ENCODE data around the gene DHRS12. TPM values are rescaled to one million over a fixed set of nuclear protein-coding genes. Genes with fewer than 3 reads are reported as not detected.
A peak's percentile ranks its signal among the peaks of the same experiment; 100 is the strongest.

DHRS12 gene
- polyA plus RNA-seq, 3 donors: 18.5 to 22.3 (median 19.2) TPM

DNA sequence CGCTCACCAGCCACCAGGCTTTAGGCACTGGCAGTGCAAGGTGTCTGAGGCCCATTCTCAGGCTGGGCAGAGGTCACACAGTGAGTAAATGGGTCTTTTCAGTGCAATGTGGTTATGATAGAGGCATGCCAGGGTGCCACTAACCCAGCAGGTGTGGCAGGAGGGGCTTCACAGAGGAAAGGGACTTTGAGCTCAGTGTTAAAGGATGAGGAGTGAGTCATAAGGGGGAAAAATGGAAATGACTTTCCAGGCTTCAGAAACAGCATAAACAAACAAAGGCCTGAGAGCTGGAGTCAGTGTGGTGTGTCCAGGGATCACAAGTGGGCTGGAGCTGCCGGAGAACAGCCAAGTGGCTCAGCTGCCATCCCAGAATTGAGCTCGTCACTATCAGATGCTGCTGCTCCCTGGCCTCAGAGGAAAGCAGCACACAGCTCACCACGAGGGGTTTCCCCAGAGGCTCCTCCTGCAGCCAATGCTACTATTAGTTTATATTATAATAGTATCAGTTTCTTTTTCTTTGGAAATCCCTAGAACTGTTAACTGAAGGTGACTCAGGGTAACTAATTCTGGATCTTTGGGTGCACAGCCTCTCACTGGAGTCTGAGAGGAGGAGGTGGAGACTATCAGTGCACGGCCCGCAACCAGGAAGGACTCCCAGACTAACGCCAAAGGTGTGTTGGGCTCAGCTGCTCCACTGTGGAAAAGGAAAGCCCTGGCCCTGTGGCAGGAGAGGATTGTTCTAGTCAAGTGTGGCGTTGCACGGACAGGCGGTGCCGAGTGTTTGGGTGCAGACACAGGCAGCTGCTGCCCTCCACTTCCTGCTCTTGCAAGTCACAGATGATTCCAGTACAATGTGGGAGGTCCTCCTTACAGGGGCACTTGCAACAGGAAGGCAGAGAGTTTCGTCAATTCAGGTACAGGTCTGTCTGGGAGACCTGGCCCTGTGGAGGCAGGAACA, 39.5 kb downstream of the DHRS12 start:
- no peak for DNase-seq (ENCODE audit: low read depth in 3 of 3, low spot score in 2 of 3)

DNA sequence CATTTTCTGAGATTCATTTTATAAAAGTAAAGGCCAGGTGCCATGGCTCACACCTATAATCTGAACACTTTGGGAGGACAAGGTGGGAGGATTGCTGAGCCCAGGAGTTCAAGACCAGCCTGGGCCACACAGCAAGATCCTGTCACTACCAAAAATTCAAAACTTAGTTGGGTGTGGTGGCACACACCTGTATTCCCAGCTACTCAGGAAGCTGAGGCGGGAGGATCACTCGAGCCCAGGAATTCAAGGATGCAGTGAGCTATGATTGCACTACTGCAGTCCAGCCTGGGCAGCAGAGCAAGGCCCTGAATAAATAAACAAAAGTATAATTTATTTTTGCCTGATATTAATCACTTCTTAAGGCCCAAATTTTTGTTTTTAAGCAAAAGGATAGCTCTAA, 40.5 kb downstream of the DHRS12 start:
- DNase-seq (ENCODE audit: low read depth in 3 of 3, low spot score in 2 of 3): no peak

DNA sequence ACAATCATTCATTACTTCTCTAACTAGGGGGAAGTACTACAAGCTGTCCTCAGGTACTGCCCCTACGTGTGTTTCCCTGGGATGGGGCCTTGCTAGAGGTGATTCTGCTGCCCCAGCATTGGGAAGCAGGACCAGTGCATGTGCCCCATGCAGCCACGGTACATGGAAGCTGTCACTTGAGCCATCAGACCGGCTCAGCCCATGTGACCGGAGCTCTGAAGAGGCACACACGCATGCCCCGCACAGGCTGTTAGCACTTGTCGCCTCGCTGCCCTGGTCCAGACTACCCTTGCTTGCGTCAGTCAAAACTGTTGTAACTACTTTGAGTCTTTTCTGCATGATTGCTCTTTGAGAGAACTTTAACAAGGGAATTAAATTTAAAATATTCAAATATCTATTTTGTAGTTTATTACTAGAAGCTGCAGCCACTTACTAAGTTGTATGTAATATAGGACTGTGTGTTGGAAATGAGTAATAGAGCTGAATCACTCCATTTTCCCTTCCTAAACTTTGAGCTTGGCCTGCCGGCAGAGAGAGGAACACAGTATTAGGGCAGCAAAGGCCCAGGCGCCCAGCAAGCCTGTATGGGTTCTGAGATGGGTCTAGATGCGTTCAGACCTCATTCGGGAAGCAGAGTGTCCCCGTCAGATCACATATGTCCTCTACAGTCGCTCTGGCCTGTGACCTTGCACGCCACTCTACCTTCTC, 42.2 kb downstream of the DHRS12 start:
- no peak for DNase-seq (ENCODE audit: low read depth in 3 of 3, low spot score in 2 of 3)

- DNase-seq (ENCODE audit: low read depth in 3 of 3, low spot score in 2 of 3): no peak
Observed at GRCh38 chr13:51760592-51760991, 43.4 kb downstream of the DHRS12 start.

DNA sequence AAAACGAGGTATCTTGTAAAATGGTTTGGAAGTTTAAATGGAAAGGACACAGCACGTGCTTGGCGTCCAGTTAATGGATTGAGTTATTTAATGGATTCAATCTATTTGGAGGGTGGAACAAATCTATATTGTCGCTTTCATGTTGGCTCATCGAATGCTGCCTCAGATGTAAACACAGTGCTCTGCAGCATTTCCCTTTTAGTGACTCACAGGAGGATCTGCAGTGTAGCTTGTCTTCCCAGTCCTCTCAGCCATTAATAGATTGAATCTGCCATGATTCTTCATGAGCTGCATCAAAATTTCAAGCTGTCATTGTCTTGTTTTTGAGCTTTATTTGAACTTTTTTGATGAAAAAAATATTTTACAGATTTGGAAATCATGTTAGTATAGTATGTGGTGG, 44.7 kb downstream of the DHRS12 start:
- no peak for DNase-seq (ENCODE audit: low read depth in 3 of 3, low spot score in 2 of 3)

- DNase-seq (ENCODE audit: low read depth in 3 of 3, low spot score in 2 of 3): no peak
Observed at GRCh38 chr13:51758691-51759090, 45.3 kb downstream of the DHRS12 start.

- no peak for DNase-seq (ENCODE audit: low read depth in 3 of 3, low spot score in 2 of 3)
Observed at GRCh38 chr13:51756651-51757050, 47.3 kb downstream of the DHRS12 start.

GRCh38 chr13:51747438-51748434, 56.2 kb downstream of the DHRS12 start:
- DNase-seq (ENCODE audit: low read depth in 3 of 3, low spot score in 2 of 3): no peak

DNA sequence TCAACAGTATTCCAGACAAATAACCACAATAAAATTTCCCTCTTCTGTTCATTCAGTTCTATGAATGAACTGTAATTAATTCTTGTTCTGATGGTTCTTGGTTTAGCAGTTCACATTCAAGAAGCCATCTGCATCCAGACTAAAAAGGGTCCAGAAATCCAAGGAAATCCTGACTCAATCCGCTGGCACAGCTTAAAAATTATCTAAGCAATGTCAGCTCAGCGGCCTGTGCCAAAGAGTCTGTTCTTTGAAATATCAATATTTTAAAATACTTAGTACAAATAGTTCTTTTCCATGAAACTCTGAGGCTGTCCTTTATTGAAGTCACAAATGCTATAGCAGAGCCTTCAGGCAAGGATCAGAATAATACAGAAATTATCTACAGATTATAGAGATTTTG, 57.2 kb downstream of the DHRS12 start:
- no peak for DNase-seq (ENCODE audit: low read depth in 3 of 3, low spot score in 2 of 3)

- no peak for DNase-seq (ENCODE audit: low read depth in 3 of 3, low spot score in 2 of 3)
Observed at GRCh38 chr13:51745243-51745642, 58.7 kb downstream of the DHRS12 start.

DNA sequence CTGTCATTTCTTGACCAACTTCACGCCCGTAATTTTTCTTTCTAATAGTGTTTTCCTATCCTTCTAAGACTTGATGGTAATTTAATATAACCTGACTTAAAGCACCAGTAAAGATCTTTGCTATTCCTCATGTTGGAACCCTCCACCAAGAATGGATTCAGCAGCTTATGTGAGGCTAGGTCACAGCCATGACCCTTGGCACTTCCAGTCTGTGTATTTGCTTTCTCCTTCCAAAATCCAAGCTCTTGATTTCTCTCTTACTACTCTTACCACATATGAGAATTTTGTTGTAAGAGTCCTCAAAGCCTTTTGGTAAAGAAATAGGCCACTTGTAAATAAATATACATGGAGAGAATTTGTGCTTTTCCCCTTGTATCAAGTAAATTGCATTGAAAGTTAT, 61.4 kb downstream of the DHRS12 start:
- DNase-seq (ENCODE audit: low read depth in 3 of 3, low spot score in 2 of 3): no peak

GRCh38 chr13:51742031-51742430, 61.9 kb downstream of the DHRS12 start:
- DNase-seq (ENCODE audit: low read depth in 3 of 3, low spot score in 2 of 3): peak in 1 of 3 donors; percentile 41

DNA sequence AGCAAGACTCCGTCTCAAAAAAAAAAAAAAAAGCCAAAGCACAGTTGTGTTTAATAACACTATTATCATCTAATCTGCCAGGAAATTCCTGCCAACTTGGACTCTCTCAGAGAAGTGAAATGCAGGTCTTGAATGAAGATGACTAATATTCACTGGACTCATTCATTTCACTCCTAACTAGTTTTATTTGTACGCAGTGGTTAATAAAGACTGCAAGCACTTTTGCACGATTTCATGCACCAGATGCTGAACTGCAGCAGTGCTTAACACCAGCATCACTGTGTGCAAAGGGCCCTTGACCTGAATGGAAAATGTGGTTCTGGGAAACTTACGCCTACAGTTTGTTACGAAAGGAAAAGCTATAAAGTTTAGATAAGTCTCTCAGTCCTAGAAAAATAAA, 63.3 kb downstream of the DHRS12 start:
- DNase-seq (ENCODE audit: low read depth in 3 of 3, low spot score in 2 of 3): no peak

GRCh38 chr13:51739027-51739764, 64.8 kb downstream of the DHRS12 start:
- no peak for DNase-seq (ENCODE audit: low read depth in 3 of 3, low spot score in 2 of 3)

DNA sequence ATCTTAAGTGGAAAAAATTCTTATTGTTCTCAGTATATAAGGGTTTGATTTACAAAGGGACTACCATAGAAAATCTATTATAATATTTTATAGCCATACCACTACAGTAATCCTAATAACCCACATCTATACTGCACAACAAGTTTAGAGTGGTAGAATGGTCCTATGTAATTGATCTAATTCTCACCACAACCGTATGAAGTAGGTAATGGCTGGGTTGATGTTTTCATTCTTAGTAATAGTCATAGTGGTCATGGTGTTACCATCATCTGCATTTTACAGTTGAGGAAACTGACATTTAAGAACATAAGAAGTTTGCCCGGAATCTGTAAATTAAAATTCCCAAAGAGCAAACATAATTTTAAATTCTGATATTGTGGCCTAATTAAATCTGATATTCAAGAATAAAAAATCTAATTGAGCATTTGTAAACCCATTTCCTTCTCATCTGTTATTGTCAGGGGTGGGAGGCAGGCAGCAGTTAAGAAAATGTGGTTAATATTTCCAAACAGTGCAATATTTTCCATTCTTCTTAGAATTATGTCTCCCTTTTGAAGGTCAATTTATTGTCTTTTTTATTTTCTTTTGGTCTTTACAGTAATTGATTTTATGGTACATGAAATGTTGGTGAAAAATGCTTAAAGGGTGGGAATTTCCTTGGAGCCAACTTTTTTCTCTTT, 65.6 kb downstream of the DHRS12 start:
- DNase-seq (ENCODE audit: low read depth in 3 of 3, low spot score in 2 of 3): no peak

GRCh38 chr13:51737609-51738008, 66.4 kb downstream of the DHRS12 start:
- DNase-seq (ENCODE audit: low read depth in 3 of 3, low spot score in 2 of 3): no peak

- DNase-seq (ENCODE audit: low read depth in 3 of 3, low spot score in 2 of 3): no peak
Observed at GRCh38 chr13:51734786-51735185, 69.2 kb downstream of the DHRS12 start.

- no peak for DNase-seq (ENCODE audit: low read depth in 3 of 3, low spot score in 2 of 3)
Observed at GRCh38 chr13:51733374-51734298, 70.3 kb downstream of the DHRS12 start.
